Calu3 (cell line): ENCODE results near the gene ARGLU1. TPM values are rescaled to one million over a fixed set of nuclear protein-coding genes. Genes with fewer than 3 reads are reported as not detected.
A peak's percentile ranks its signal among the peaks of the same experiment; 100 is the strongest.

Source experiments
- BruUV-seq: library from RNA; stranded (reverse); fragments of 400-500 nt; replicated peaks from 2 replicates; lab custom pipeline; 2021; lab: Mats Ljungman, UMichigan
- CTCF ChIA-PET: fragments of 300-600 bp; sonication (Branson Sonifier 250); formaldehyde crosslinking; loops from one replicate; lab custom pipeline; 2022; ENCODE audit warnings: antibody characterized with exemption; lab: Charles Lee
- DNase-seq: peaks from one replicate; pipeline ENCODE4 v3.0.0; 2022
- H3K27ac Mint-ChIP-seq: one replicate; pipeline ENCODE4 v1.8.0; 2022; ENCODE audit warnings: mixed read lengths; ENCODE audit not compliant: unreplicated experiment
- H3K27me3 Mint-ChIP-seq: one replicate; pipeline ENCODE4 v1.8.0; 2022; ENCODE audit warnings: mixed read lengths; ENCODE audit not compliant: unreplicated experiment
- H3K36me3 Mint-ChIP-seq: one replicate; pipeline ENCODE4 v1.8.0; 2022; ENCODE audit warnings: mild to moderate bottlenecking, moderate library complexity, mixed read lengths; ENCODE audit not compliant: insufficient read depth, unreplicated experiment
- H3K4me1 Mint-ChIP-seq: one replicate; pipeline ENCODE4 v1.8.0; 2022; ENCODE audit warnings: mild to moderate bottlenecking, low read depth, mixed read lengths; ENCODE audit not compliant: unreplicated experiment
- H3K4me3 Mint-ChIP-seq: one replicate; pipeline ENCODE4 v1.8.0; 2022; ENCODE audit warnings: mild to moderate bottlenecking, low read depth, moderate library complexity, mixed read lengths; ENCODE audit not compliant: unreplicated experiment
- H3K9me3 Mint-ChIP-seq: one replicate; pipeline ENCODE4 v1.8.0; 2022; ENCODE audit warnings: low read depth, mixed read lengths; ENCODE audit not compliant: unreplicated experiment
- intact Hi-C: fragments of 100-400 bp; cut with micrococcal nuclease; formaldehyde crosslinking; loops from one replicate; pipeline ENCODE4 v1.10.0; 2022; ENCODE audit not compliant: unreplicated experiment
- total RNA-seq: library from RNA; stranded (reverse); gene quantifications from 2 replicates; pipeline ENCODE4 v1.2.3, GENCODE V29; 2022
- TF ChIP-seq, protein P1 (sequence below): fragments of 200-600 bp; IDR thresholded peaks from one replicate; pipeline ENCODE4 v1.8.0; 2022; ENCODE audit warnings: antibody characterized with exemption; ENCODE audit not compliant: unreplicated experiment

ARGLU1 gene
- total RNA-seq, 1 experiment from 2014 or later = 28.8 TPM

GRCh38 chr13:106588367-106588766 lies 20.4 kb upstream of the ARGLU1 start:
- DNase-seq = no peak
- CTCF ChIA-PET = no interaction called here
- Mint-ChIP-seq H3K27me3 (no peaks in the 10 kb centered on the region), H3K27ac (no peak overlapping the region), H3K36me3 (no peaks in the 10 kb centered on the region), H3K4me1 (no peaks in the 10 kb centered on the region), H3K9me3 (peaks cover 2% of the 10 kb centered on the region), H3K4me3 (no peak overlapping the region)
- BruUV-seq = no TSS peak
- TF ChIP-seq, protein P1, sequence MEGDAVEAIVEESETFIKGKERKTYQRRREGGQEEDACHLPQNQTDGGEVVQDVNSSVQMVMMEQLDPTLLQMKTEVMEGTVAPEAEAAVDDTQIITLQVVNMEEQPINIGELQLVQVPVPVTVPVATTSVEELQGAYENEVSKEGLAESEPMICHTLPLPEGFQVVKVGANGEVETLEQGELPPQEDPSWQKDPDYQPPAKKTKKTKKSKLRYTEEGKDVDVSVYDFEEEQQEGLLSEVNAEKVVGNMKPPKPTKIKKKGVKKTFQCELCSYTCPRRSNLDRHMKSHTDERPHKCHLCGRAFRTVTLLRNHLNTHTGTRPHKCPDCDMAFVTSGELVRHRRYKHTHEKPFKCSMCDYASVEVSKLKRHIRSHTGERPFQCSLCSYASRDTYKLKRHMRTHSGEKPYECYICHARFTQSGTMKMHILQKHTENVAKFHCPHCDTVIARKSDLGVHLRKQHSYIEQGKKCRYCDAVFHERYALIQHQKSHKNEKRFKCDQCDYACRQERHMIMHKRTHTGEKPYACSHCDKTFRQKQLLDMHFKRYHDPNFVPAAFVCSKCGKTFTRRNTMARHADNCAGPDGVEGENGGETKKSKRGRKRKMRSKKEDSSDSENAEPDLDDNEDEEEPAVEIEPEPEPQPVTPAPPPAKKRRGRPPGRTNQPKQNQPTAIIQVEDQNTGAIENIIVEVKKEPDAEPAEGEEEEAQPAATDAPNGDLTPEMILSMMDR = no peak
- intact Hi-C loops = no loop called here

DNA sequence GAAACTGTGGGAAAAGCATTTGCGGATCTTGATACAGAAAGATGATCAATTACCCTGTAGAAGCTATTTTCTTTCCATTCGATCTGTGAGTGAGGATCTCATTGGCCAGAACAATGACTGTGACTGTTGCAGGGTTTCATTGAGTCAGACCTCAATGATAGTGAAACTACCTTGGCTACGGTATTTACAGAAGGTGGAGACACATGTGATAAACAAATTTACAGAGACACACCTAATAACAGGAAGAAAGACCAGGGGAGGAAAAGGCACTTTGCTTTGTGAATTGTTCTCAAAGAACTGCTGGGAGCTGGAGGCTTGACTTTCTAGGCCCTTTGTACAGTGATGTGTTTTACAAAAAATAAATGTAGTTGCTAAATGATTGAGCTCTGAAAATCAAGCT lies 19.9 kb upstream of the ARGLU1 start:
- TF ChIP-seq, protein P1 = no peak
- DNase-seq = peak; percentile 1
- peaks cover 2% of the 10 kb centered on the region for H3K9me3 Mint-ChIP-seq

DNA sequence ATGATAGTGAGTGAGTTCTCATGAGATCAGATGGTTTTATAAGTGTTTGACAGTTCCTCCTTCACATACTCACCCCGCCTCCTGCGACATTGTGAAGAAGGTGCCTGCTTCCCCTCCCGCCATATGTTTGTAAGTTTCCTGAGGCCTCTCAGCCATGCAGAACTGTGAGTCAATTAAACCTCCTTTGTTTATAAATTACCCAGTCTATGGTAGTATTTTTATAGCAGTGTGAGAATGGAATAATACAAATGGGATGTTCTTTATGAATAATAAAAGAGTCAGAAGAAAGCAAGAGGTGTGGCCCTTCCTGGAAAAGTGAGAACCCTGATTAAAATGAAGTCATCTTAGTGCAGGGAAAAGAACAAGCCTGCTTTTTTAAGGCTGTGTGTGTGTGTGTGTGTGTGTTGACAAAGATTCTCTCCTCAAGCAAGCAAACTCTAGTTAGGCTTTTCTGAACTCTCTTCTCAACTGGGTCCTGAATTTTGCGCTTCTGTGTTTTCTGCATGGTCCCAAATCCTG lies 18.8 kb upstream of the ARGLU1 start:
- CTCF ChIA-PET = no interaction called here
- BruUV-seq = no TSS peak

More for the DNA sequence above, 19.9 kb upstream of the ARGLU1 start:
- Mint-ChIP-seq H3K4me3 (no peak overlapping the region), H3K36me3 (no peaks in the 10 kb centered on the region), H3K27me3 (no peaks in the 10 kb centered on the region), H3K27ac (peak overlapping the region; percentile 33), H3K4me1 (no peaks in the 10 kb centered on the region)
- intact Hi-C loops = no loop called here
- CTCF ChIA-PET = no interaction called here
- BruUV-seq = no TSS peak

GRCh38 chr13:106581225-106581624 lies 13.3 kb upstream of the ARGLU1 start:
- H3K27me3 Mint-ChIP-seq = no peaks in the 10 kb centered on the region
- H3K36me3 Mint-ChIP-seq = no peaks in the 10 kb centered on the region
- H3K4me3 Mint-ChIP-seq = no peak overlapping the region
- H3K4me1 Mint-ChIP-seq = no peaks in the 10 kb centered on the region
- DNase-seq = no peak
- peaks cover 2% of the 10 kb centered on the region for H3K9me3 Mint-ChIP-seq
- H3K27ac Mint-ChIP-seq = no peak overlapping the region
- intact Hi-C loops = no loop called here
- CTCF ChIA-PET = no interaction called here
- TF ChIP-seq, protein P1 = no peak
- BruUV-seq = no TSS peak

More for the DNA sequence above, 18.8 kb upstream of the ARGLU1 start:
- Mint-ChIP-seq H3K27ac (no peak overlapping the region), H3K27me3 (no peaks in the 10 kb centered on the region), H3K4me3 (no peak overlapping the region), H3K9me3 (peaks cover 2% of the 10 kb centered on the region), H3K4me1 (no peaks in the 10 kb centered on the region), H3K36me3 (no peaks in the 10 kb centered on the region)
- no peak for DNase-seq
- TF ChIP-seq, protein P1 = no peak
- intact Hi-C loops = no loop called here
